ENCODE results near the gene CAPN14. TPM values are rescaled to one million over a fixed set of nuclear protein-coding genes. Genes with fewer than 3 reads are reported as not detected.
A peak's percentile ranks its signal among the peaks of the same experiment; 100 is the strongest.

Gene CAPN14
- total RNA-seq, 2 donors from 2014 or later = 0.12 to 0.26 TPM

DNA sequence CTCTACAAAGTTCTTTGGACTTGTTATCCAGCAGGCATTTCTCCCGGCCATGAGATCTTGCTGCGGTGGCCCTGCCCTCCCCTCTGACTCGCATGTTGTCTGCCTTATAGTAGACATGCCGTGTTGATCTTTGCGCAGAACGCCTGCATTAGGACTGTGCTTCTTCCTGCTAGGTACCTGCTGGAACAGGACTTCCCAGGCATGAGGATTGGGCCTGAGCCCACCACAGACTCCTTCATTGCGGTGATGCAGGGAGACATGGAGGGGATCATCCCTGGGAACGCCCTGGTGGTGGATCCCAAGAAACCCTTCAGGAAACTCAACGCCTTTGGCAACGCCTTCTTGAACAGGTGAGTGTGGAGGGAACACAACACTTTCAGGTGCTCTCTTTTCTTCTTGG, 26.8 kb upstream of the CAPN14 start:
- ATAC-seq = no peak
- no peak for DNase-seq
- intact Hi-C loops (cut with DNase I) = no loop called here

DNA sequence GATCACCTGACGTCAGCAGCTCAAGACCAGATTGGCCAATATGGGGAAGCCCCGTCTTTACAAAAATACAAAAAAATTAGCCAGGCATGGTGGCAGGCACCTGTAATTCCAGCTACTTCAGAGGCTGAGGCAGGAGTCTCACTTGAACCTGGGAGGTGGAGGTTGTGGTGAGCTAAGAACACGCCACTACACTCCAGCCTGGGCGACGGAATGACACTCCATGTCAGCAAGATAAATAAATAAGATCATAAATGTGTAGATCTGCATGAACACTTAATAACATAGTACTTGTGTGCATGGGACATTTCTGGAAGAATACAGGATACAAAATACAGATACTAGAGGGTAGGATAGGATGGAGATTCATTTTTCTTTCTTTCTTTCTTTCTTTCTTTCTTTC, 25.7 kb upstream of the CAPN14 start:
- ATAC-seq = no peak
- DNase-seq = no peak
- intact Hi-C loops (cut with DNase I) = no loop called here

DNA sequence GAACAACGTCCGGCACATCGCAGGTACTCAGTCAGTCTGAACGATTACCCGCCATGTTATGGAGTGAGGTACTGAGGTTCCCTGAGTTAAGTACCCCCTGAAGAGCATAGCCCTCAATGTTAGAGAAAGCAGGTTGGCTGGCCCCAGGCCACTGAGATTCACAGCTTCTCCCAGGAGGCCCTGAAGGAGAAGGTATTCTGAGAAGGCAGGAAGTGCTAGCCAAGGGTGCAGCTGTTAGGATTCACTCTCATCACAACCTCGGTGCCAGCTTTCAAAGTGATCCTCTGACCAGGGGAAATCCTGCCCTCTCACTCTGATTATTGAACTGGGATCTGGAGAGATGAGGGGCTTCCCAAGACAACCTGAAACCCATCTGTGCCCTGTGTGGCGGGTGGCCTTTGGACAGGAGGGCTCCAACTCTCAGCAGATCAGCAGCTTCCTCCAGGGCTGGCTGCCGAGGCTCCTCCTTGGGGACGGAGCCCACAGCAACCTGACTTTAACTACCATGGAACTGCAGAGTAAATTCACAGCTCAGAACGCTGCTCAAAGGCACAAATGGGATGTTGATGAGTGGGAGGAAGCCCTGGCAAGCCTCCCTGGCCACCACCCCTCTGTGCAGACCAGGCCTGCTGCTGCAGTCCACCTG, 24.4 kb upstream of the CAPN14 start:
- DNase-seq (no peak), ATAC-seq (no peak)
- intact Hi-C loops (cut with DNase I) = no loop called here

DNA sequence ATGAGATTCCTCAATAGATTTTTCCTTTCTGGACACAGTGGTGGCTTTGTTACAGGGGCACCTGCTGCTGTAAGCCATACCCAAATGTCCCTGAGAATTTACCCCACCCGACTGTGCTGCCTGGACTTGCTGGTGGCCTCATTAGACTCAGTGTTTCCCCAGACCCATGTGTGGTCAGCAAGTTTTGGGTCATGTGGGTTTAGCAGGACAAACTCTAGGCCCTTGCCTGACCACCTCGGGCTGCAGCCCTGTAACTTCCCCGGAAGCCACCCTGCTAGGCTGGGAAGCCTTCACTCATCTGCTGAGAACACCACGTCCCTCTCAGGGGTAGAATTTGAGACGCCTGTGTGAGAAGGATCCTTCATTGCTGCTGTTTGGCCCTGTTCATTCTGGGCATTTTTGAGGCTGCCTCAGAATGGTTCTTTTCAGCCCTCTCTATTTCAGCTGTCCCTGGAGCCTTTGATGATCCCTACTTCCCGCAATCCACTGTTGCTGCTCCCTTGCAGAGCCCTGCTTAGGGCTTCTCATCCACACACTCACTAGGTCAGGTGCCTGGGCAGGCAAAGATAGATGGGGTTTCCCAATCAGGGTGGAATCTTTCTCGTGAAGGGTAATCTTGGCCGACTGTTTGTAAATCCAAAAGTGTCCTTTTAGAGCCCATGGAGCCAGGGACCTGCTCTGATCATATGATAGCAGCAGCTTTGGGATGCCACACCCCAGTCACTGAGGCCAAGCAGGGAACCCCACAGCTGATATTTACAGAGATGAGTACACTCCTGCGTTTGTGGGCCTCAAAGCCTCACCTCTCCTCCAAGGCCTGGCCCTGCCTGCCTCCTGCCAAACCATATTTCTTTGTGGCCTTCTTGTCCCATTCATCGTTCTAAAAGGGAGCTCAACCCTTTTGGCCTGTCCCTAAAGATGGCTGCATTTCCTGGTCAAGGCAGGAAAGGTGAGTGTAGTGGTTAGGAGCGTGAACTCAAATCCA, 23.4 kb upstream of the CAPN14 start:
- ATAC-seq (peak in 1 of 2 donors; percentile 2), DNase-seq (no peak)

DNA sequence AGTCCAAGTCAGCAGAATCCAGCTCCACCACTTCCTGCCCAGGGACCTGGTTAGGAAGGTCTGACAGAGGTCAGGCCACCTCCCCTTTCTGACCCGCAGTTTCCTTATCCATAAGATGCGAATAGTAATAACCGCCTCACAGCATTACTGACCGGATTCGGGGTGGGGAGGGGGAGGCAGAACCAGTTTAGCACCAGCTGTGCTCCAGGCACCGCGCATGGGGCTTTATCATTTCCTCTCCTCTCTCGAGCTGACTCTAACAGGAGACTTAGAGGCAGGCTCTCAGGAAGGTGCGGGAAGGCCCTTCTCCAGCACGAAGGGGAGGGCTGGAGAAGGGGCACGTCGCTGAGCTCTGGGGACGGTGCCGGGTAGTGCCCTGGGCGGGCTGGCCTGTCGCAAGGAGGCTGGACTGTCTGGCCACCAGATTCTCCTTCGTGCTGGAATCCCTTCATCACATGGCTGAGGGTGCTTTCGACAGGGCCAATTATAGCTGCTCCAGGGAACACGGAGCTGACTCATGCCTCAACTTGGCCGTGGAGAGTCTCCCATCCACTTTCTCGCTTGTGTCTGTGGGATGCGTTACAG, 22.4 kb upstream of the CAPN14 start:
- peak; percentile 71 for DNase-seq
- peak; percentile 90 to 93 for ATAC-seq
- intact Hi-C loops (cut with DNase I) = no loop called here

More for the DNA sequence above, 23.4 kb upstream of the CAPN14 start:
- intact Hi-C loops (cut with DNase I) = no loop called here

DNA sequence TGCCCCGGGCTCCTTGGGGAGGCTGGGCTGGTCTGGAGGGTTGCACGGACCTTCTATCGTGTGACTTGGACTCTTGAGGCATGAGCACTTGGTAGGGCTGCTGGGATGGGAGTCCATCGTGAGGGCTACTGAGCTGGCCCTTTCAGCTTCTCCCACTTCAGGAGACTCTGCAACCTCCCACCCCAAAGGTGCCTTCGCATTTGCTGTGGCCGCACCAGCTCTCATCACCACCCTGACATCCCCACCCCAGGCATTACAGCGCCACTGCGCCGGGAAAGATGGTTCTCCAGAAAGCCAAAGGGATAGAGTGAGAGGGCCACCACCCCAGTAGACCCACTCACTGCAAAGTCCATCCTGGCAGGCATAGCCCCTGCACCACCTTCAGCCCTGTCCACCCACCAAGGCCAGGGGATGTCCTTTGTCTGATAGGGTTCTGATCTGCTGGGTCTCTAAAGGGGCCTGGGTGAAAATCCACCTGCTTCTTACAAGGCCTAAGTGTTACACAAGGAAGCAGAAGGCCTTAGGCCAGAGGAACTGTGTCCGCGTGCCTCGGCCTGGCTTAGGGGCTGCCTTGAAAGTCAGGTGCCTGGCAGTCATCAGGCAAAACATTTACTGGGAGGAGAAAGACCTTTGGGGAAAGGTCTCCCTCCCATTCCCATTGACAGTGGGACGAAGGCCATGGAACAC, 21.7 kb upstream of the CAPN14 start:
- no peak for ATAC-seq
- intact Hi-C loops (cut with DNase I) = no loop called here
- no peak for DNase-seq

DNA sequence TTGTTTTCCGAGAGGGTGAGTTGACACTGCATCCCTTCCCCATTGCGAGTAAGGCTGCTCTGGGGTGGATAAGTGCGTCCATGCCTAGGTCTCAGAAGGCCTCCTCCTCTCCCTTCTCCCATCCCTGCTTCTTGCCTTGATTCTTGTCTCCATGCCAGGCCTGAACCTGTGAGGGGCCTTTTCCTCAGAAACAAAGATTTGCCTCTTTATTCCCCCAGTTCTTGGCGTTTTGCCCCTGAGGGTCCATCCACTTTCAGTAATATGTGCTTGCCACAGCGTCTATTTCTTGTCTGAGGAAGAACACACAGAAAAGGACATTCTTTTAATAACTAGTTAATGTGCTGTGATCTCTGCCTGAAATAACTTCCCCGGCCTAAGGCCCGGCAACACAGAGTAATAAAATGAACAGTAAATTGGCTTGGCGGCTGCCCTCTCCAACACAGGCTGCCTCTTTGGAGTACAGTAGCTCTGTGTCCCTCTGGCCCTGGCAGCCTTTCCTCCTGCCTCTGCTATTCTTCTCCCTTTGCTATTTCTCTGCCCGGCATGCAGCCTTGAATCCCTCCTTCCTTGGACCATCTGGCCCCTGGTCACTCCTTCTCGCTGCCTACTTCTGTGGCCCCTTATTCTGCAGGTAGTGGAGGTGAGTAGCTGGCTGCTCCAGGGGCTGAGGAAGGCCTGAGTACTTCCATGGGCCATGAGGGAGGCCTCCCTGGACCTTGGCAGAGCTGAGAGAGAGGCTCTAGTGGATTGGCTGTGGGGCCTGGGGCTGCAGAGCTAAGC, 21.0 kb upstream of the CAPN14 start:
- intact Hi-C loops (cut with DNase I) = no loop called here
- DNase-seq = no peak
- no peak for ATAC-seq

DNA sequence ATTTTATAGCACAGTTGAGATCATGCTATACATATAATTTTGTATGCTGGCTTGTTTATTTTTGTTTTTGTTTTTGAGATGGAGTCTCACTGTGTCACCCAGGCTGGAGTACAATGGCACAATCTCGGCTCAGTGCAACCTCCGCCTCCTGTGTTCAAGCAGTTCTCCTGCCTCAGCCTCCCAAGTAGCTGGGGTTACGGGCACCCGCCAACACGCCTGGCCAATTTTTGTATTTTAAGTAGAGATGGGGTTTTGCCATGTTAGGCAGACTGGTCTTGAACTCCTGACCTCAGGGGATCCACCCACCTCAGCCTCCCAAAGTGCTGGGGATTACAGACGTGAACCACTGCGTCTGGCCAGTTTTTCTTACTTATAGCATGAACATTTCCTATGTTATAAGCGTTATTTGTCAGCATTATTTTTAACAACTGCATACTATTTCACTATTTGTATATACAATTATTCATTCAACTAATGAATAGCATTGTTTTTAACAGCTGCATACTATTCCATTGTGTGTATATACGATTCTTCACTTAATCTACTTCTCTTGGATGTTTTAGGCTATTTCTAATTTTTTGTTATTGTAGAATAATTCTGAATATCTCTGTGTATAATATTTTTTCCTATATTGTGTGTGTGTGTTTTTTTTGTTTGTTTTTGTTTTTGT, 20.2 kb upstream of the CAPN14 start:
- intact Hi-C loops (cut with DNase I) = no loop called here
- DNase-seq (no peak), ATAC-seq (no peak)

DNA sequence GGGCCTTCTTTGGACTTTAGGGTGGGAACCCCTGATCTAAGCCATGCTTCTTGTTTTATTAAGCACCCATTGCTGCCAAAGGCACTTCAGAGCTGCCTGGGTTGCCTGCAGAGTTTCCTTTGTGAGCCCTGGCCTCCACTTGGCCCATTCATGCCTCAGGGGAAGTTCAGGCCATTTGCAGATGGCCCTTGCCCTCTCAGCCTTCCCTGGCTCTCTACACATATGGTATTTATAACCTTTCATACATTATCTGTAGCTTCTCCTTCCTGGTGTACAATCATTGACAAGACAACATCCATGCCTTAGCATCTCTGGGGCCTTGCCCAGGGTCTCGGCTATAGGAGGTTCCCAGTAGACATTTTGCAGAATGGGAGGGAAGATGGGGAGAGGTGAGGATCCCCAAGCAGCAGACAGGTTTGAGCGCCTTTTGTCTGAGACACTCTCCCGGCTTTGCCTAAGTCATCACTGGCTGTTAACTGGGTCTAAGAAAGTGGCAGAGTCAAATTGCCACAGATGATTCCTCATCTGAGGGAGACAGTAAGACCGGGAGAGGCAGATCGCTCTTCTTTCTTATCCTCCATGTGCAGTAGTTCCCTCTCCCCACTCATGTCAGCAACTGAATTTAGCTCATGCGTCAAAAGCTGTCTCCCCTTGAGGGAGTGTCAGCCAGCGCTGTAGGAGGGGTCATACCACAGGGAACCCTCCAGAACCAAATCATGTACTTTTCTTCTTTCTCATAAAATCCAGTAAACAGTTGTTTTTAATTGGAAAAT, 19.3 kb upstream of the CAPN14 start:
- ATAC-seq (no peak), DNase-seq (no peak)
- intact Hi-C loops (cut with DNase I) = no loop called here

DNA sequence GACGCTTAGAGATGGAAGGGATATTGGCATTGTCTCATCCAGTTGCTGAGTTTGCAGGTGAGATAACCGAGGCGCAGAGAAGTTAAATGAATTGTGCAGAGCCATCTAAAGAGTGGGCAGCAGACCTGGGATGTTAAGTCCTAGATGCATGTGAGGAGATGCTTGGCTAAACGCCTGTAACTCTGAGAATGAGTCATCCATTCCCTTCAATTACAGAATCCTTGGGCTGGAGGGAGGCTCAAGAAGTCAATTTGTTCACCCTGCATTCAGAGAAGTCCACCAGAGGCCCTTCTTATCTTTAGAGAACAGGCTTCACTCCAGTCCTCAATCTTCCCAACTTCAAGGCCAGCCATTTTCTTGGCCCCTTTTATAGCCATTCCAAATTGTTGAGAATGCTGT, 18.2 kb upstream of the CAPN14 start:
- ATAC-seq = peak in 1 of 2 donors; percentile 4
- no peak for DNase-seq
- intact Hi-C loops (cut with DNase I) = no loop called here

DNA sequence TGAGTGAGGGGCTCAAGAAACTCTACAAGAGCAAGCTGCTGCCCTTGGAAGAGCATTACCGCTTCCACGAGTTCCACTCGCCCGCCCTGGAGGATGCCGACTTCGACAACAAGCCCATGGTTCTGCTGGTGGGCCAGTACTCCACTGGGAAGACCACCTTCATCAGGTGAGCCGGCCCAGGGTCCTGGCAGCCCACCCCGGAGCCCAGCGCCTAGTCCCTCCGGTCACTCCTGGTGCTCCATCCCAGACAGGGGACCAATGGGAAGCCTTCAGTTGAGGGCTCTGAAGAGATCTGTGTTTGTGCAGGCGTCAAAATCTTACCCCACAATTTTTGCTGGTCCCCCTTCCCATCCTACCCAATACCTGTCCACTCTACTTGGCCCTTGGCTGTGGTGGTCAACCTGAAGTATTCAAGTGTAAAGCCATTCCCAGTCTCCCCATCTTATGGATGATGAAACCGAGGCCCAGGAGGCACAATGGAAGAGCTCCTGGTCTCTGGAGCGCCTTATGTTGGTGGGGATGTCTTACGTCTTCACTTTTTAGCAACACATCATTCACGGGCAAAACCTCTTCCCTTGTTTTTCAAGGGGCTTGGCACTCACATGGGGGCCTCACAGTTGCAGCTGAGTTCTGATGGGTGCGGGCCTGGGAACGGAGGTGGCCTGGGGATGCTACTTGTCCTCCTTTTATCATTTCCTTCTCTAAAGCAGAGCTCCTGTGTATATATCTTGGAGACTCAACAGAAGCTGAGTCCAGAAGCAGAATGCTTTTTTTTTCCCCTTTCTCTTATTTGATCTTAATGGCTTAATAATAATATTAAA, 17.6 kb upstream of the CAPN14 start:
- ATAC-seq (no peak), DNase-seq (no peak)
- intact Hi-C loops (cut with DNase I) = loop anchor here in 1 of 2 donors (5.0 kb wide), 1 partner anchor 87 kb away; no protein-coding TSS in a partner anchor

DNA sequence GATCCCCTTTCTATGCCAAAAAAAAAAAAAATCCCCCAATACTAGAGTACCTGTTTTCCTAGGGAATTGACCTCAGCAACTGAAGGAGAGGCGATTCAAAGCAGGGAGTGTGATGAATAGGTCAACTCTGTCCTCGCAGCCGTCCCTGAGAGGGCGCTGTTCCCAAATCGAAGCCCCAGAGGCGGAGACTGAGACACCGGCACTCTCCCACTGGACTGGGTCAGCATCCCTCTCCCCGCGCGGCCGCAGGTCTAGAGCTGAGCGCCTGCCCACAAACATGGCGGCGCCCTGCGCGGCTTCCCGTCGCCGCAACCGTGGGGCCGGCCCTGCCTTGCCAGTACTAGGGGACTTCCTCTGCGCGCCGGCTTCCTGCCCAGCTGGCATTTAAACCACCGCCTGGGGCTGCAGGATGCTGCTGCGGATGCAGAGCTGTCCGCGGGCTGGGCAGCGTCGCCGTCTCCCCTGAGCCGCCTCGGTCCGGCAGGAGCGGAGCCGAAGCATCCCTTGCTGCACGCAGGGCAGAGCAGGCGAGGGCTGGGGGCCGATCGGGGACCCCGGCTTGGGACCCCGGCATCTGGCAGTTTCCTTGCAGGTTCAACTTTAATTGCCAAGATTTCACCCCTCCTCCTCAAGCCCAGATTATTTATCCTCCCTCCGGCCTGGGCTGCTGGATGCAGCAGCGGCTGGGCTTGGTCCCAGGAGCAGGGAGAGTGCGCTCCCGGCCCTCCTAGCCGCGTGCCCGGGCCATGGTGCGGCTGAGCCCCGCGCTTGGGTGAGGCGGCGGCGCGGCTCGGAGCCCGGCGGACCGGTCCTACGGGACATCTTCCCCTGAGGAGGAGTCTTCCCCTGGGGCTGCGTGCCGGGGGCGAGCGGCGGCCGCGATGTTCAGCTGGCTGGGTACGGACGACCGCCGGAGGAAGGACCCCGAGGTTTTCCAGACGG, 16.7 kb upstream of the CAPN14 start, which contains the start of gene EHD3:
Gene EHD3, plus strand, starts transcription at position 412 of the 942 bp plus-strand sequence. Its CDS starts 470 bp downstream, at position 882.
- ATAC-seq (peak; percentile 96 to 98), DNase-seq (peak; percentile 91)
- intact Hi-C loops (cut with DNase I) = loop anchor here in 1 of 2 donors (5.0 kb wide), 1 partner anchor 88 kb away; no protein-coding TSS in a partner anchor

DNA sequence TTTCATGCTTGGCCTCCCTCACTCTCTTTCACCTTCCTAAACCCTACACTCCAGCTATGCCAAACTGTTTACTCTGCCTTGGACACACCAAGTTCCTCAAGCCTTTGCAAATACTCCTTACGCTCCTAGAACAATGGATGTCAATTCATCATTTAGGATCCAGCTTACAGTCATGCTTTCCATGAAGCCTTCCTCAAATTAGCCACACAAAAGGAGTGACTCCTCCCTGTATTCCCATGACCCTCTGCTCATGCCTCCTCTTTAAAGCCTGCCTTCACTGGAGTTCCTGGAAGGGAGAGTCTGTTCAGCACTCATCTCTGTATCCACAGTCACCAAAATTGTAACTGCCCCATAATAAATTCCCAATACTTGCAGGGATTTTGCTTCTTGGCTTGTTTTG, 15.9 kb upstream of the CAPN14 start:
- DNase-seq = no peak
- intact Hi-C loops (cut with DNase I) = loop anchor here in 1 of 2 donors (5.0 kb wide), 1 partner anchor 89 kb away; no protein-coding TSS in a partner anchor
- ATAC-seq = no peak

DNA sequence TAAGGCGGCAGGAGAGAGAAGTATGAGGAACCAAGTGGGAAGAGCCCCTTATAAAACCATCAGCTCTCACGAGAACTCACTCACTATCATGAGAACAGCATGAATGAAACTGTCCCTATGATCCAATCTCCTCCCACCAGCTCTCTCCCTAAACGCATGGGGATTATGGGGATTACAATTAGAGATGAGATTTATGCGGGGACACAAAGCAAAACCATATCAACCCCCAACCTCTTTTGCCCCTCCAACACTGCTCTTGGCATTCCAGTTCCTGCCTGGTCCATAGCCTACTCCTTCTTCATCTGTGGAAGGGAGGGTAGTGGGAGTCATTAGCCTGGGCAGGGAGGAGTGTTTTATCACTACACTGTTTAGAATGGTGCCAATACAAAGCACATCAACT, 15.3 kb upstream of the CAPN14 start:
- intact Hi-C loops (cut with DNase I) = loop anchor here in 1 of 2 donors (5.0 kb wide), 1 partner anchor 90 kb away; no protein-coding TSS in a partner anchor
- ATAC-seq = no peak
- no peak for DNase-seq
